Smooth muscle cell (in vitro differentiated cells): Measurements from ENCODE around the gene OTUD6A. TPM values are rescaled to one million over a fixed set of nuclear protein-coding genes. Genes with fewer than 3 reads are reported as not detected.

Experiments
- DNase-seq: peaks from one replicate; lab custom pipeline; 2025; ENCODE audit not compliant: unreplicated experiment; lab: John Stamatoyannopoulos, UW
- H2AFZ ChIP-seq: fragments of 200-600 bp; sonication (generic); 2 replicates; pipeline ENCODE4 v1.6.0; 2016; ENCODE audit warnings: antibody characterized with exemption, low read depth, mild to moderate bottlenecking
- H3F3A ChIP-seq: fragments of 200-600 bp; sonication (generic); 2 replicates; pipeline ENCODE4 v1.6.0; 2017; ENCODE audit warnings: antibody characterized with exemption, low read depth
- H3K27ac ChIP-seq: fragments of 200-600 bp; sonication (generic); 2 replicates; pipeline ENCODE4 v1.5.1; 2016; ENCODE audit warnings: low read depth, mild to moderate bottlenecking
- H3K27me3 ChIP-seq: fragments of 200-600 bp; sonication (generic); 2 replicates; pipeline ENCODE4 v1.6.1; 2016; ENCODE audit warnings: low read depth, mild to moderate bottlenecking
- H3K36me3 ChIP-seq: fragments of 200-600 bp; sonication (generic); 2 replicates; pipeline ENCODE4 v1.5.1; 2016; ENCODE audit warnings: low read depth
- H3K4me1 ChIP-seq: fragments of 200-600 bp; sonication (generic); 2 replicates; pipeline ENCODE4 v1.5.1; 2016; ENCODE audit warnings: low read depth
- H3K4me2 ChIP-seq: fragments of 200-600 bp; sonication (generic); 2 replicates; pipeline ENCODE4 v1.6.0; 2016; ENCODE audit warnings: mild to moderate bottlenecking
- H3K4me3 ChIP-seq: fragments of 200-600 bp; sonication (generic); 2 replicates; pipeline ENCODE4 v1.5.1; 2016; ENCODE audit warnings: mild to moderate bottlenecking
- H3K79me2 ChIP-seq: fragments of 200-600 bp; sonication (generic); 2 replicates; pipeline ENCODE4 v1.6.0; 2016; ENCODE audit warnings: low read depth, mild to moderate bottlenecking
- H3K9ac ChIP-seq: fragments of 200-600 bp; sonication (generic); 2 replicates; pipeline ENCODE4 v1.6.0; 2016; ENCODE audit warnings: low read depth
- H3K9me3 ChIP-seq: fragments of 200-600 bp; sonication (generic); replicated peaks from 2 replicates; pipeline ENCODE4 v1.5.1; 2016; ENCODE audit warnings: low read depth
- H4K20me1 ChIP-seq: fragments of 200-600 bp; sonication (generic); 2 replicates; pipeline ENCODE4 v1.6.0; 2016; ENCODE audit warnings: low read depth
- WGBS: methylation state at CpG from one replicate; pipeline ENCODE4 v1.1.7; 2016; ENCODE audit warnings: low lambda C conversion rate; 5-methylcytosine and 5-hydroxymethylcytosine counted together
- polyA plus RNA-seq: library from polyadenylated mRNA; unstranded; fragments of >200 nt; fragmentation: Nextera tagmentation; extraction: Ambion mirVana; gene quantifications from 2 replicates; pipeline ENCODE4 v1.2.1, GENCODE V29; 2016
- total RNA-seq: library from RNA; depleted of rRNA; stranded (reverse); fragments of >200 nt; gene quantifications from 2 replicates; pipeline ENCODE4 v1.2.3, GENCODE V29; 2014
- TF ChIP-seq, protein P1 (sequence below): fragments of 200-600 bp; sonication (generic); IDR thresholded peaks from 2 replicates; pipeline ENCODE4 v1.5.1; 2017; ENCODE audit warnings: borderline replicate concordance, mild to moderate bottlenecking, antibody characterized with exemption; ENCODE audit not compliant: insufficient read depth, poor library complexity, severe bottlenecking

OTUD6A gene
- total and polyA plus RNA-seq, 2 experiments from 2014 or later: not detected

DNA sequence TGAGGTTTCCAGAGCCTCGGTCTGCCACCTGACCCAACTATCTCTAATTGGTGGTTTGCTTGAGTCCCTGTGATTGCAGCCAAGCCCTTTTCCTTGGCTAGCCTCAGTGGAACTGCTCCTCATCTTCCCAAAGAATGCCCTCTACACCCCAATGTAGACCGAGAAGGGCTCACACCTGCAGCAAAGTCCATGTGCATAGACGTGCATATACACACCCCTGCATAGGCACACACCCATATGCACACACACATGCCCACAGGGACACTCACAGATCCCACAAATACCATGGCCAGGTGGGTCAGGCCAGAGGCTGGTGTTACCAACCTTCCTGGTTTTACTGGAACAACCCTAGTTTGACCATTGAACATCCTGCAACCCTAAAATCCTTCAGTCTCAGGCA is 12.9 kb upstream of the OTUD6A start:
- Histone ChIP-seq H3F3A (no peaks in the 10 kb centered on the region), H3K4me2 (no peak overlapping the region), H3K9me3 (no peaks in the 10 kb centered on the region), H3K9ac (no peak overlapping the region), H3K36me3 (no peaks in the 10 kb centered on the region), H3K27ac (no peak overlapping the region), H2AFZ (no peak overlapping the region), H3K4me1 (no peaks in the 10 kb centered on the region), H4K20me1 (no peaks in the 10 kb centered on the region), H3K79me2 (no peaks in the 10 kb centered on the region), H3K4me3 (no peak overlapping the region), H3K27me3 (no peaks in the 10 kb centered on the region)
- WGBS: 64% methylated on average over 3 of the region's 3 CpGs
- no peak for DNase-seq
- TF ChIP-seq, protein P1, sequence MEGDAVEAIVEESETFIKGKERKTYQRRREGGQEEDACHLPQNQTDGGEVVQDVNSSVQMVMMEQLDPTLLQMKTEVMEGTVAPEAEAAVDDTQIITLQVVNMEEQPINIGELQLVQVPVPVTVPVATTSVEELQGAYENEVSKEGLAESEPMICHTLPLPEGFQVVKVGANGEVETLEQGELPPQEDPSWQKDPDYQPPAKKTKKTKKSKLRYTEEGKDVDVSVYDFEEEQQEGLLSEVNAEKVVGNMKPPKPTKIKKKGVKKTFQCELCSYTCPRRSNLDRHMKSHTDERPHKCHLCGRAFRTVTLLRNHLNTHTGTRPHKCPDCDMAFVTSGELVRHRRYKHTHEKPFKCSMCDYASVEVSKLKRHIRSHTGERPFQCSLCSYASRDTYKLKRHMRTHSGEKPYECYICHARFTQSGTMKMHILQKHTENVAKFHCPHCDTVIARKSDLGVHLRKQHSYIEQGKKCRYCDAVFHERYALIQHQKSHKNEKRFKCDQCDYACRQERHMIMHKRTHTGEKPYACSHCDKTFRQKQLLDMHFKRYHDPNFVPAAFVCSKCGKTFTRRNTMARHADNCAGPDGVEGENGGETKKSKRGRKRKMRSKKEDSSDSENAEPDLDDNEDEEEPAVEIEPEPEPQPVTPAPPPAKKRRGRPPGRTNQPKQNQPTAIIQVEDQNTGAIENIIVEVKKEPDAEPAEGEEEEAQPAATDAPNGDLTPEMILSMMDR: no peak

DNA sequence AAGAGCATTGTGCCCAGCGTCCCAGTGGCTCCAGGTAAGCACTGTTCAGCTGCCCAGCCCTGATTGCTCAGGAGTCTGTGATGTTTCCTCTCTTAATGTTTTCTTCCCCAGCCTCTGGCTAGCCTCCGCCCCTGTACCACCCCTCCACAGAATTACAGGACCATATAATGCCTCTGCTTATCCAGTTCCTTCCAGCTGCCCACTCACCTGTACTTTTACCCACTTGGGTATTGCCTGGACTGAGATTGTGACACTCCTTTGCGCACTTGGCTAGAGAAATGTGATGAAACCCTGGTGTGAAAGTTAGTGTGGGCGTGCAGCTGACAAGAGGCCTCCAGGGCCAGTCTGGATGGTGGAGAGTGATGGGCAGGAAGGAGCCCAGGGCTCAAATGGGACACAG is 12.3 kb upstream of the OTUD6A start, which contains the start of gene AWAT2:
Gene AWAT2, minus strand, starts transcription at position 14 of the 400 bp plus-strand sequence. Its CDS starts 6 bp downstream, at position 8.
- Histone ChIP-seq H3K9ac (no peak within 1 kb of the TSS), H2AFZ (no peak within 1 kb of the TSS), H3K79me2 (no peaks in the 10 kb centered on the region), H4K20me1 (no peaks in the 10 kb centered on the region), H3K4me3 (no peak within 1 kb of the TSS), H3K9me3 (no peaks in the 10 kb centered on the region), H3F3A (no peaks in the 10 kb centered on the region), H3K4me2 (no peak within 1 kb of the TSS), H3K27me3 (no peaks in the 10 kb centered on the region), H3K4me1 (no peaks in the 10 kb centered on the region), H3K36me3 (no peaks in the 10 kb centered on the region), H3K27ac (no peak within 1 kb of the TSS)
- 72% methylated on average over 4 of the region's 4 CpGs for WGBS
- TF ChIP-seq, protein P1: no peak
- DNase-seq: no peak

DNA sequence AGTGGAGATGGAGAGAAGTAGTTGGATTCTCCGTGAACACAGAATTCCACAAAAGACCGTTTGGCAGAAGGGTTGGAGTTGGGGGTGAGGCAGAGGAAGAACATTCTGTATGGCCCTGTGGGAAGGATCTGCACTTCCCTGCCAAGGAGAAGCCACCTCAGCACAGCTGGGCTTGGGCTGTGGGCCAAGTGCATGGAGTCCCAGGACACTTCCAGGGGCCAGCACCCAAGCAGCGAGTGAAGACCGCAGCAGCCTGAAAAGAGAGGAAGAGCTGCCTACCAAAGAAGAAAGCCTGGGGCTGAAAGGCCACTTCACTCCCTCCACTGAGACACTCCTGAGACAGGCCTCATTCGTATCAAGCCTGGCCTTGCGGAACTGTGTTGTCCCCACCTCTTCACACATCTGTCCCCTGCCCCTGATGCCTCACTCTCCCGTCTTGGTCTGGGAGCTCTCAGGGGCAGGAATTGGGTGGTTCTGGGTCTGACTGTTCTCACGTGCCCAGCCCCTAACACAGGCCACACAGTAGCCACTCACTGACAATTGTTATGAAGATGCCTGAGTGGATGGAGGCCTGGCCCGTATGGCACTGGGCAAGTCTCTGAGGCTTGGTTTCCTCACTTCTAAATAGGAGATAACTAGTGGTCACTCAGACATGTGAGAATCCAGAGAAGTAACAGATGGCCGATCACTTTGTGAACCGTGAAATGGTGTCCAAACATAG is 9.2 kb upstream of the OTUD6A start:
- no peaks in the 10 kb centered on the region for H3F3A ChIP-seq
- TF ChIP-seq, protein P1: no peak
- H3K9me3 ChIP-seq: no peaks in the 10 kb centered on the region
- no peak overlapping the region for H3K4me3 ChIP-seq
- no peaks in the 10 kb centered on the region for H3K36me3 ChIP-seq
- no peak overlapping the region for H3K4me2 ChIP-seq
- no peak overlapping the region for H3K27ac ChIP-seq
- DNase-seq: no peak
- H2AFZ ChIP-seq: no peak overlapping the region
- no peaks in the 10 kb centered on the region for H4K20me1 ChIP-seq
- WGBS: 76% methylated on average over 11 of the region's 11 CpGs
- H3K4me1 ChIP-seq: no peaks in the 10 kb centered on the region
- H3K9ac ChIP-seq: no peak overlapping the region
- H3K27me3 ChIP-seq: no peaks in the 10 kb centered on the region
- H3K79me2 ChIP-seq: no peaks in the 10 kb centered on the region

DNA sequence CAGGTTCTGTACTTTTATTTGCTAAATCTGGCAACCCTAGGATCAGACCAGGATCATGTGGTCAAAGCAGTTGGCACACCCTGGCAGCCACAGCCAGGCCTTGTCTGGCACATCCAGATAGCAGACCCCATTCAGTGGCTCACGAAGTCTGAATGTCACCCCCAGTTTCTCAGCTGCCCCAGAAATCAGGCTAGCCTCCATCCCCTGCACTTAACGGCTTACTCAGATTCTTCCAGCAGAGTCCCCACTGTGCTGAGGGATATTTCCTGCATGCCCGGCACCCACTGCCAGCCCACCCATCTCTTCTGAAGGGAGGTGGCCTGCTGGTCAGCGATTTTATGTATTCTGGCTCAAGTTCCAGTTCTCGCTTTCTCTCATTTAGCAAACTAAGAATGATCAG is 7.9 kb upstream of the OTUD6A start:
- 74% methylated on average over 5 of the region's 5 CpGs for WGBS
- H2AFZ ChIP-seq: no peak overlapping the region
- no peak overlapping the region for H3K27ac ChIP-seq
- no peaks in the 10 kb centered on the region for H3K27me3 ChIP-seq
- H3K9ac ChIP-seq: no peak overlapping the region
- TF ChIP-seq, protein P1: no peak
- no peak overlapping the region for H3K4me3 ChIP-seq
- H3K79me2 ChIP-seq: no peaks in the 10 kb centered on the region
- no peaks in the 10 kb centered on the region for H3K9me3 ChIP-seq
- no peaks in the 10 kb centered on the region for H3K4me1 ChIP-seq
- no peak overlapping the region for H3K4me2 ChIP-seq
- no peaks in the 10 kb centered on the region for H3F3A ChIP-seq
- no peak for DNase-seq
- no peaks in the 10 kb centered on the region for H4K20me1 ChIP-seq
- no peaks in the 10 kb centered on the region for H3K36me3 ChIP-seq
